Ramos (cell line): ENCODE measurements around the gene ATXN10.

Experiments
- in situ Hi-C: fragments of 300-500 bp; cut with MboI; formaldehyde crosslinking; loops from one replicate; pipeline ENCODE4 v1.14.3; 2022; ENCODE audit warnings: low sequenced_read_pairs; ENCODE audit not compliant: unreplicated experiment

ATXN10 gene

GRCh38 chr22:45777046-45777851 lies 105.6 kb downstream of the ATXN10 start:
- in situ Hi-C loops: loop anchor here (25.0 kb wide), 2 partner anchors 810 to 985 kb away; partner anchors contain the start of gene TBC1D22A

GRCh38 chr22:45777852-45778375 lies 106.3 kb downstream of the ATXN10 start:
- in situ Hi-C loops: loop anchor here (25.0 kb wide), 2 partner anchors 809 to 984 kb away; partner anchors contain the start of gene TBC1D22A

DNA sequence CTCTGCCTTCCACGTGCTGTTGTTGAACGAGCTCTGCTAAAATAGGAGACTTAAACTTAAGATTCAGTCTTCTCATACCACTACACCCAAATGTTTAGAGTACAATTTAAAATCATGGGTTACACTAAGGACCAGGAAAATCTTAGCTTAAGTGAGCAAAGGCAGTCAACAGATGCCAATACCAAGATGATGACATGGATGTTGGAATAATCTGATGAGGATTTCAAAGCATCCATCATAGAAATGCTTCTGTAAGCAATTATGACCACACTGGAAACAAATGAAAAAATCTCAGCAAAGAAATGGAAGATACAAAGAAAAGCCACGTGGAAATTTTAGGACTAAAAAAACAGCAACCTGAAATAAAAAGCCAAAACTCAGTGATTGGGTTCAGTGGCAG lies 109.8 kb downstream of the ATXN10 start:
- in situ Hi-C loops: loop anchor here (25.0 kb wide), 2 partner anchors 806 to 981 kb away; partner anchors contain the start of gene TBC1D22A

DNA sequence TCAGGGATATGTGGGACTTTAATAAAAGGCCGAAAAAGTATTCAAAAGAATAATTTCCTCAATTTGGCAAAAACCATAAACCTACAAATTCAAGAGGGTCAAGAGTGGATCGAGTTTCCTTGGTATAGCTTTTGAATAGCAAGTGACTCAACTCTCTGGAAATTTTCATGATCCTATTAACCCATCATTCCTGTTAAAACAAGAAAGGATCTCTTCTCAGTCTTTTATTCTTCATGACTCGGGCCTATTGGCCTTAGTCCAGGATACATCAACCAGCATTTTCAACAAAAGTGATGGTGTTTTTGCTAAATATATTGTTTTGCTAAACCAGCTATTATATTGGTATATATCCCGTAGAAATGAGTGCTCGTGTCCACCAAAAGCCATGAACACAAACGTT lies 110.3 kb downstream of the ATXN10 start:
- in situ Hi-C loops: loop anchor here (25.0 kb wide), 2 partner anchors 805 to 980 kb away; partner anchors contain the start of gene TBC1D22A

DNA sequence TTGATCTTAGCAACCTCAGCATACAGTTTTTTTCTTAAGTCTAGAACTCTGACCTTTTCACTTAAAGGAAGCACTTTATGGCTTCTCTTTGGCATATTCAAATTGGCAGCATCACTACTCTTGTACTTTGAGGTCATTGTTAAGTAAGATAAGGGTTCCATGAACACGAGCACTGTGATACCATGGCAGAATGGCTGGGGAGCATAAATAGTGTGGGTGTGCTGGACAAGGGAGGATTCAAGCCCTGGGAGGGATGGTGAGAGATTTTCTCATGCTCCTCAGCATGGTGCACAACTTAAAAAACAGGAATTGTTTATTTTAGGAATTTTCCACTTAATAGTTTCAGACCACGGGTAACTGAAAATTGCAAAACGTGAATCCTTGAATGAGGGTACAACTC lies 111.4 kb downstream of the ATXN10 start:
- in situ Hi-C loops: loop anchor here (25.0 kb wide), 2 partner anchors 804 to 979 kb away; partner anchors contain the start of gene TBC1D22A

GRCh38 chr22:45783690-45784089 lies 112.1 kb downstream of the ATXN10 start:
- in situ Hi-C loops: loop anchor here (25.0 kb wide), 2 partner anchors 804 to 979 kb away; partner anchors contain the start of gene TBC1D22A

DNA sequence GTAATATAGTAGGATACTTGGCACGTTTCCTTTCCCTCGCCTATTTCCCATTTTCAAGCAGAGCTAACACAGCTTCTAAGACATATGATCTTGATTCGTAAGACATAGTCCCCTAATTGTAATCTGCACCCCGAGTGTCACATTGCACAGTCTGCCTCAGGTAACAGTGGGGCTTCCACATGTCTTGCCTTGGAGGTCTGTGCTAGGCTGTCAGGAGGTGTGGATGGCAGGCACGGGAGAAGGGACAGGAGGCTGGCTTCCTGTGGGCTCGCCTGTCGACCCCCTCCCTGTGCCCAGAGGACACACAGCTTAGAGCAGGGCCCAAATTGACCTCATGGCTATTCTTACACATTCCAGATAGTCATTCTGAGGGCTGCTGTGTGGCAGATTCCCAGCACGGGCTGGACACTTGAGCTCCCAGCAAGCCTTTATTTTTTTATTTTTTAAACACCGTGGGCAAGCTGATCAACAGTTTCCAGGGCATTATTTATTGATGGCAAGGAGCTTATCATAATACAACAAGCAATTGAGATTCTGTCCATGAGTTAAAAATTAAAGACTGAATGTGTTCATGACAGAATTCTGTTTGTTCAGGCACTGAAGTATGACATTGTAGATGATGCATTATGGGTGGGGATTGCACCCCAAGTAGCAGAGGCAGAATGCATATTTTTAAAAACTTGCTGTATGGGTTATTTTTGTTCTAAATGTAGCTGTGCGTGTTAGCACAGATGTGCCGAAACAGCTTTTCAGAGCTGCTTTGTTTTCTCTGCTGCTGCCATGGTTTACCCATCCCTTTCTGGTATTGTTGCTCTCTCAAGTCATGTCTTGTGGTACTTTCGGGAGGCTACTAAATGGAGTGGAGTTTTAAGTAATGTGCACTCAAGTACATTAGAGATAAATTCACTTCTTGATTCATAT lies 113.0 kb downstream of the ATXN10 start:
- in situ Hi-C loops: loop anchor here (25.0 kb wide), 2 partner anchors 803 to 978 kb away; partner anchors contain the start of gene TBC1D22A

- in situ Hi-C loops: loop anchor here (25.0 kb wide), 2 partner anchors 802 to 977 kb away; partner anchors contain the start of gene TBC1D22A
Measured at GRCh38 chr22:45785458-45785857, 113.8 kb downstream of the ATXN10 start.

- in situ Hi-C loops: loop anchor here (25.0 kb wide), 2 partner anchors 801 to 976 kb away; partner anchors contain the start of gene TBC1D22A
Measured at GRCh38 chr22:45786726-45787125, 115.1 kb downstream of the ATXN10 start.

DNA sequence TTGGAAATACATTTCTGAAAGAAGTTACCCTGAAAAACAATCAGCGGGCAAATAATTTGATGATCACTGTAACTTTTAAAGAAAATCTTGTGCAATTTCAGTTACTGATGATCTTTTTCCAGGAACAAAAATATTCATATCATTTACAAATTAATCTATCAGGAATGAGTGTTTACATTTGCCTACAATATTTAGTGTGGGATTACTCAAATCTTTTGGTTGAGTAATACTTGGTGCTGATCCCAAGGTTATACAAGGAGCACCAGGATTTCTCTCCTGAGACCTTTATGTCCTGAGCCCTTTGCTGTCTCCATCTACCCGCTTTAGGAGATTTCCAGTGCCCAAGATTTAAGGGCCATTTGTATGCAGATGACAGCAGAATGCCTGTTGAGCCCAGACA lies 116.1 kb downstream of the ATXN10 start:
- in situ Hi-C loops: loop anchor here (25.0 kb wide), 2 partner anchors 800 to 975 kb away; partner anchors contain the start of gene TBC1D22A

DNA sequence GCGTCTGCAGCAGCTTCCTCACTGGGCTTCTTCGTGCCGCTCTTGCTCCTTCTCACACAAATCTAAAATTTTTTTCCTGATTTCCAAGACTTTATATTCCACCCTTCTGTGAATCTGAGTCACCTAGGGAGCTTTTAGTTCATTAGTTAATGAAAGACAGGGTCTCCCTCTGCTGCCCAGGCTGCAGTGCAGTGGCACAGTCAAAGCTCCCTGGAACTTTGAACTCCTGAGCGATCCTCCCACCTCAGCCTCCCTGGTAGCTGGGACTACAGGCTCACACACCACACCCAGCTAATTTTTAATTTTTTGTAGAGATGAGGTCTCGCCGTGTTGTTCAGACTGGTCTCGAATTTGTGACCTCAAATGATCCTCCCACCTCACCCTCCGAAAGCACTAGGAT lies 116.9 kb downstream of the ATXN10 start:
- in situ Hi-C loops: loop anchor here (25.0 kb wide), 2 partner anchors 799 to 974 kb away; partner anchors contain the start of gene TBC1D22A

- in situ Hi-C loops: loop anchor here (25.0 kb wide), 2 partner anchors 797 to 972 kb away; partner anchors contain the start of gene TBC1D22A
Measured at GRCh38 chr22:45790401-45790800, 118.8 kb downstream of the ATXN10 start.

GRCh38 chr22:45793161-45793560 lies 121.5 kb downstream of the ATXN10 start:
- in situ Hi-C loops: loop anchor here (25.0 kb wide), 2 partner anchors 794 to 969 kb away; partner anchors contain the start of gene TBC1D22A

- in situ Hi-C loops: loop anchor here (25.0 kb wide), 2 partner anchors 793 to 968 kb away; partner anchors contain the start of gene TBC1D22A
Measured at GRCh38 chr22:45793892-45794291, 122.3 kb downstream of the ATXN10 start.

- in situ Hi-C loops: loop anchor here (25.0 kb wide), 2 partner anchors 791 to 966 kb away; partner anchors contain the start of gene TBC1D22A
Measured at GRCh38 chr22:45796009-45796408, 124.4 kb downstream of the ATXN10 start.

- in situ Hi-C loops: loop anchor here (25.0 kb wide), 2 partner anchors 788 to 963 kb away; partner anchors contain the start of gene TBC1D22A
Measured at GRCh38 chr22:45799291-45799690, 127.7 kb downstream of the ATXN10 start.

DNA sequence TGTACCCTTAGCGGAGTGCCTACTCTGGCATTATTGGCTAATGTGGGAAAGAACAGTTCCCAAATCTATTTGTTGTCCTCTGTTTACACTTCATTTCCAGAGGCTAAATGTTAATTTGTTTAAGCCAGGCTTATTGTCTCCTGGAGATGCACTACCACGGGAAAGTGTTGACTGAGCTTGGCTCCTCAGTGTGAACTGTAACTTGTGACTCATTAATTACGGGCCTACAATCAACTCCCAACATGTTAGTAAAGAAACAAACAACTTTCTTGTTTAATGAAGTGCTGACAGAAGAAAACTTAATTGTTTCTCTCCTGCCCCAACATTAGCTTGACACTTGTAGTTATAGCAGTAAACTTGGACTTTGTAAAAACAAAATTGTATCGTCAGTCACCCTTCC lies 130.4 kb downstream of the ATXN10 start:
- in situ Hi-C loops: no loop called here

GRCh38 chr22:45804319-45804985 lies 132.8 kb downstream of the ATXN10 start:
- in situ Hi-C loops: no loop called here

- in situ Hi-C loops: no loop called here
Measured at GRCh38 chr22:45804986-45805325, 133.3 kb downstream of the ATXN10 start.
